ENCODE data around the gene EEF1AKMT2. TPM values are rescaled to one million over a fixed set of nuclear protein-coding genes. Genes with fewer than 3 reads are reported as not detected.

The EEF1AKMT2 gene
- total and polyA plus RNA-seq, 2 experiments from 2014 or later = 17.3 to 23.9 TPM

GRCh38 chr10:124737221-124737620 is 54.5 kb downstream of the EEF1AKMT2 start:
- no peaks in the 10 kb centered on the region for H3K9me3 ChIP-seq (ENCODE audit: low read depth)
- H3K36me3 ChIP-seq = no peaks in the 10 kb centered on the region
- H3K27ac ChIP-seq = no peak overlapping the region
- DNase-seq (ENCODE audit: low read depth in 1 of 2, low spot score in 1 of 2) = no peak
- no peak for TF ChIP-seq CTCF (IDR thresholded peaks at IDR 0.05; ENCODE audit: low read depth, low read length)
- no peak overlapping the region for H3K4me3 ChIP-seq
- peaks cover 57% of the 10 kb centered on the region for H3K4me1 ChIP-seq (ENCODE audit: low read depth)
- no peaks in the 10 kb centered on the region for H3K27me3 ChIP-seq

- H3K4me1 ChIP-seq (ENCODE audit: low read depth) = peaks cover 52% of the 10 kb centered on the region
Observed at GRCh38 chr10:124736491-124737136, 55.1 kb downstream of the EEF1AKMT2 start.

GRCh38 chr10:124735491-124736286 is 56.0 kb downstream of the EEF1AKMT2 start:
- no peak for DNase-seq (ENCODE audit: low read depth in 1 of 2, low spot score in 1 of 2)
- no peak overlapping the region for H3K4me3 ChIP-seq

More at GRCh38 chr10:124736491-124737136, 55.1 kb downstream of the EEF1AKMT2 start:
- TF ChIP-seq CTCF (IDR thresholded peaks at IDR 0.05; ENCODE audit: low read depth, low read length) = no peak
- Histone ChIP-seq H3K27ac (peak overlapping the region; percentile 67), H3K27me3 (no peaks in the 10 kb centered on the region), H3K9me3 (ENCODE audit: low read depth) (no peaks in the 10 kb centered on the region), H3K36me3 (no peaks in the 10 kb centered on the region), H3K4me3 (no peak overlapping the region)
- peak; percentile 62 to 91 for DNase-seq (ENCODE audit: low read depth in 1 of 2, low spot score in 1 of 2)

GRCh38 chr10:124734311-124735166 is 57.1 kb downstream of the EEF1AKMT2 start:
- no peak for TF ChIP-seq CTCF (IDR thresholded peaks at IDR 0.05; ENCODE audit: low read depth, low read length)
- Histone ChIP-seq H3K36me3 (no peaks in the 10 kb centered on the region), H3K4me3 (no peak overlapping the region), H3K27me3 (no peaks in the 10 kb centered on the region), H3K9me3 (ENCODE audit: low read depth) (no peaks in the 10 kb centered on the region), H3K27ac (peak overlapping the region; percentile 92), H3K4me1 (ENCODE audit: low read depth) (peaks cover 33% of the 10 kb centered on the region)
- DNase-seq (ENCODE audit: low read depth in 1 of 2, low spot score in 1 of 2) = no peak

More at GRCh38 chr10:124735491-124736286, 56.0 kb downstream of the EEF1AKMT2 start:
- TF ChIP-seq CTCF (IDR thresholded peaks at IDR 0.05; ENCODE audit: low read depth, low read length) = no peak
- H3K36me3 ChIP-seq = no peaks in the 10 kb centered on the region
- H3K9me3 ChIP-seq (ENCODE audit: low read depth) = no peaks in the 10 kb centered on the region
- H3K4me1 ChIP-seq (ENCODE audit: low read depth) = peaks cover 44% of the 10 kb centered on the region
- H3K27ac ChIP-seq = peak overlapping the region; percentile 67
- H3K27me3 ChIP-seq = no peaks in the 10 kb centered on the region

GRCh38 chr10:124733571-124734245 is 58.0 kb downstream of the EEF1AKMT2 start:
- H3K4me1 ChIP-seq (ENCODE audit: low read depth) = peaks cover 28% of the 10 kb centered on the region
- H3K4me3 ChIP-seq = no peak overlapping the region
- peak overlapping the region; percentile 92 for H3K27ac ChIP-seq
- DNase-seq (ENCODE audit: low read depth in 1 of 2, low spot score in 1 of 2) = peak in 1 of 2 donors; percentile 55
- no peak for TF ChIP-seq CTCF (IDR thresholded peaks at IDR 0.05; ENCODE audit: low read depth, low read length)
- no peaks in the 10 kb centered on the region for H3K27me3 ChIP-seq
- no peaks in the 10 kb centered on the region for H3K36me3 ChIP-seq
- H3K9me3 ChIP-seq (ENCODE audit: low read depth) = no peaks in the 10 kb centered on the region

All from cardiac muscle cell (in vitro differentiated cells and primary cell).